ENCODE data around the gene RELL1.

GRCh38 chr4:37603711-37604110 is 82.5 kb downstream of the RELL1 start:
- TF ChIP-seq SP1 (IDR thresholded peaks at IDR 0.05), result no peak
- TF ChIP-seq FOXM1 (IDR thresholded peaks at IDR 0.05; ENCODE audit: borderline replicate concordance), result no peak
- no peak for TF ChIP-seq CTBP1 (IDR thresholded peaks at IDR 0.05; ENCODE audit: borderline replicate concordance)
